Measurements from ENCODE around the gene AFF1.

- TF ChIP-seq, protein P1, sequence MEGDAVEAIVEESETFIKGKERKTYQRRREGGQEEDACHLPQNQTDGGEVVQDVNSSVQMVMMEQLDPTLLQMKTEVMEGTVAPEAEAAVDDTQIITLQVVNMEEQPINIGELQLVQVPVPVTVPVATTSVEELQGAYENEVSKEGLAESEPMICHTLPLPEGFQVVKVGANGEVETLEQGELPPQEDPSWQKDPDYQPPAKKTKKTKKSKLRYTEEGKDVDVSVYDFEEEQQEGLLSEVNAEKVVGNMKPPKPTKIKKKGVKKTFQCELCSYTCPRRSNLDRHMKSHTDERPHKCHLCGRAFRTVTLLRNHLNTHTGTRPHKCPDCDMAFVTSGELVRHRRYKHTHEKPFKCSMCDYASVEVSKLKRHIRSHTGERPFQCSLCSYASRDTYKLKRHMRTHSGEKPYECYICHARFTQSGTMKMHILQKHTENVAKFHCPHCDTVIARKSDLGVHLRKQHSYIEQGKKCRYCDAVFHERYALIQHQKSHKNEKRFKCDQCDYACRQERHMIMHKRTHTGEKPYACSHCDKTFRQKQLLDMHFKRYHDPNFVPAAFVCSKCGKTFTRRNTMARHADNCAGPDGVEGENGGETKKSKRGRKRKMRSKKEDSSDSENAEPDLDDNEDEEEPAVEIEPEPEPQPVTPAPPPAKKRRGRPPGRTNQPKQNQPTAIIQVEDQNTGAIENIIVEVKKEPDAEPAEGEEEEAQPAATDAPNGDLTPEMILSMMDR (IDR thresholded peaks at IDR 0.05; ENCODE audit: low read length) = no peak
- TF ChIP-seq EZH2 (optimal IDR thresholded peaks at IDR 0.05; ENCODE audit: low read depth, low read length) = no peak
Measured at GRCh38 chr4:87078987-87079486, 144.2 kb downstream of the AFF1 start.
